SK-N-MC (cell line): Measurements from ENCODE around the gene SMG1.

Experiments
- DNase-seq: peaks from one replicate; pipeline ENCODE4 v3.0.0-alpha.2; 2011; ENCODE audit warnings: low read depth, low spot score
- H3K27ac ChIP-seq: fragments of 200-600 bp; sonication (generic); 2 replicates; pipeline ENCODE4 v1.5.1; 2016; ENCODE audit warnings: mixed run types
- H3K36me3 ChIP-seq: fragments of 200-600 bp; sonication (generic); 2 replicates; pipeline ENCODE4 v1.6.1; 2017; ENCODE audit warnings: antibody characterized with exemption, low read length, mixed read lengths; ENCODE audit not compliant: insufficient read depth
- H3K4me3 ChIP-seq: fragments of 200-600 bp; sonication (generic); 2 replicates; pipeline ENCODE4 v1.5.1; 2016
- H3K9ac ChIP-seq: fragments of 200-600 bp; sonication (generic); 2 replicates; pipeline ENCODE4 v1.8.0; 2017; ENCODE audit warnings: mixed run types, mixed read lengths; ENCODE audit not compliant: insufficient read length
- H3K9me3 ChIP-seq: fragments of 200-600 bp; sonication (generic); 2 replicates; pipeline ENCODE4 v1.6.1; 2017; ENCODE audit warnings: low read depth, mild to moderate bottlenecking, antibody characterized with exemption, low read length, moderate library complexity, mixed read lengths
- EZH2 ChIP-seq: fragments of 200-600 bp; sonication (generic); IDR thresholded peaks from one replicate; pipeline ENCODE4 v1.6.1; 2017; ENCODE audit warnings: antibody characterized with exemption
- FOXP2 ChIP-seq: optimal IDR thresholded peaks from 2 replicates; pipeline ENCODE3; 2011; ENCODE audit warnings: mild to moderate bottlenecking, moderate library complexity; ENCODE audit not compliant: insufficient read depth; ENCODE audit errors: extremely low read length, control extremely low read depth
- POLR2AphosphoS5 ChIP-seq: IDR thresholded peaks from 2 replicates; pipeline ENCODE4 v1.6.1; 2012; ENCODE audit warnings: mild to moderate bottlenecking, low read depth, low read length, borderline replicate concordance

Gene SMG1

GRCh38 chr16:18832006-18832405, 94.2 kb downstream of the SMG1 start:
- Histone ChIP-seq H3K36me3 (peaks cover 88% of the 10 kb centered on the region), H3K9ac (no peak overlapping the region), H3K9me3 (no peaks in the 10 kb centered on the region), H3K27ac (no peak overlapping the region), H3K4me3 (no peak overlapping the region)
- no peak for DNase-seq
- TF ChIP-seq POLR2AphosphoS5 = no peak
- TF ChIP-seq FOXP2 = no peak
- no peak for TF ChIP-seq EZH2

- TF ChIP-seq FOXP2 (no peak), EZH2 (no peak), POLR2AphosphoS5 (no peak)
- H3K9me3 ChIP-seq = no peaks in the 10 kb centered on the region
- no peak overlapping the region for H3K4me3 ChIP-seq
- no peak overlapping the region for H3K27ac ChIP-seq
- no peak for DNase-seq
- H3K36me3 ChIP-seq = peaks cover 63% of the 10 kb centered on the region
- no peak overlapping the region for H3K9ac ChIP-seq
These were observed 97.0 kb downstream of the SMG1 start for GRCh38 chr16:18829251-18829650.

GRCh38 chr16:18827890-18828289, 98.3 kb downstream of the SMG1 start:
- Histone ChIP-seq H3K36me3 (peaks cover 52% of the 10 kb centered on the region), H3K9ac (no peak overlapping the region), H3K27ac (no peak overlapping the region), H3K9me3 (no peaks in the 10 kb centered on the region), H3K4me3 (no peak overlapping the region)
- no peak for TF ChIP-seq POLR2AphosphoS5
- DNase-seq = no peak

GRCh38 chr16:18816286-18816685, 109.9 kb downstream of the SMG1 start:
- H3K36me3 ChIP-seq = peaks cover 66% of the 10 kb centered on the region
- no peak overlapping the region for H3K27ac ChIP-seq
- DNase-seq = no peak
- TF ChIP-seq POLR2AphosphoS5 (no peak), EZH2 (no peak)
- no peaks in the 10 kb centered on the region for H3K9me3 ChIP-seq
- no peak overlapping the region for H3K9ac ChIP-seq
- H3K4me3 ChIP-seq = no peak overlapping the region

GRCh38 chr16:18811925-18812324, 114.3 kb downstream of the SMG1 start:
- TF ChIP-seq FOXP2 (no peak), EZH2 (no peak), POLR2AphosphoS5 (no peak)
- peaks cover 73% of the 10 kb centered on the region for H3K36me3 ChIP-seq
- H3K9ac ChIP-seq = no peak overlapping the region
- no peak for DNase-seq
- no peak overlapping the region for H3K4me3 ChIP-seq
- no peak overlapping the region for H3K27ac ChIP-seq
- H3K9me3 ChIP-seq = no peaks in the 10 kb centered on the region

- Histone ChIP-seq H3K36me3 (peaks cover 49% of the 10 kb centered on the region), H3K9ac (no peak overlapping the region), H3K27ac (no peak overlapping the region), H3K4me3 (no peak overlapping the region), H3K9me3 (no peaks in the 10 kb centered on the region)
- no peak for DNase-seq
- TF ChIP-seq FOXP2 = no peak
- TF ChIP-seq POLR2AphosphoS5 = no peak
- no peak for TF ChIP-seq EZH2
These were observed 117.0 kb downstream of the SMG1 start for GRCh38 chr16:18809165-18809564.

GRCh38 chr16:18805257-18805773, 120.9 kb downstream of the SMG1 start:
- TF ChIP-seq EZH2 (no peak), FOXP2 (no peak), POLR2AphosphoS5 (no peak)
- Histone ChIP-seq H3K4me3 (peak overlapping the region; percentile 17; the same call in 1 of the 2 replicates), H3K36me3 (peaks cover 28% of the 10 kb centered on the region), H3K27ac (peak overlapping the region; percentile 93), H3K9ac (peak overlapping the region; percentile 66), H3K9me3 (no peaks in the 10 kb centered on the region)
- DNase-seq = no peak

- no peaks in the 10 kb centered on the region for H3K9me3 ChIP-seq
- peak overlapping the region; percentile 66 for H3K9ac ChIP-seq
- DNase-seq = no peak
- peak overlapping the region; percentile 93 for H3K27ac ChIP-seq
- peak overlapping the region; percentile 60 for H3K4me3 ChIP-seq
- TF ChIP-seq POLR2AphosphoS5 (no peak), EZH2 (no peak), FOXP2 (no peak)
- H3K36me3 ChIP-seq = peaks cover 20% of the 10 kb centered on the region
These were observed 121.7 kb downstream of the SMG1 start for GRCh38 chr16:18804540-18804939.
